ENCODE measurements around the gene ACVRL1.

Gene ACVRL1

GRCh38 chr12:51962737-51963136, 55.4 kb downstream of the ACVRL1 start:
- no peak for TF ChIP-seq CTCF (IDR thresholded peaks at IDR 0.05; ENCODE audit: insufficient read depth, low read length, poor library complexity, severe bottlenecking)

GRCh38 chr12:51963477-51963876, 56.2 kb downstream of the ACVRL1 start:
- Histone ChIP-seq H3K27me3 (replicated peaks; ENCODE audit: control insufficient read depth, insufficient read depth, low read length) (no peaks in the 10 kb centered on the region), H3K4me3 (replicated peaks; ENCODE audit: low read depth, low read length) (no peak overlapping the region), H3K36me3 (ENCODE audit: control insufficient read depth, insufficient read depth, low read length) (no peaks in the 10 kb centered on the region)
- DNase-seq (ENCODE audit: extremely low read depth, insufficient read length) = no peak
- no peak for TF ChIP-seq CTCF (IDR thresholded peaks at IDR 0.05; ENCODE audit: insufficient read depth, low read length, poor library complexity, severe bottlenecking)

More at GRCh38 chr12:51962737-51963136, 55.4 kb downstream of the ACVRL1 start:
- H3K27me3 ChIP-seq (replicated peaks; ENCODE audit: control insufficient read depth, insufficient read depth, low read length) = no peaks in the 10 kb centered on the region
- no peak overlapping the region for H3K4me3 ChIP-seq (replicated peaks; ENCODE audit: low read depth, low read length)
- DNase-seq (ENCODE audit: extremely low read depth, insufficient read length) = no peak
- H3K36me3 ChIP-seq (ENCODE audit: control insufficient read depth, insufficient read depth, low read length) = no peaks in the 10 kb centered on the region

GRCh38 chr12:51969643-51970042, 62.3 kb downstream of the ACVRL1 start:
- Histone ChIP-seq H3K4me3 (replicated peaks; ENCODE audit: low read depth, low read length) (no peak overlapping the region), H3K36me3 (ENCODE audit: control insufficient read depth, insufficient read depth, low read length) (no peaks in the 10 kb centered on the region), H3K27me3 (replicated peaks; ENCODE audit: control insufficient read depth, insufficient read depth, low read length) (no peaks in the 10 kb centered on the region)
- DNase-seq (ENCODE audit: extremely low read depth, insufficient read length) = no peak
- no peak for TF ChIP-seq CTCF (IDR thresholded peaks at IDR 0.05; ENCODE audit: insufficient read depth, low read length, poor library complexity, severe bottlenecking)

- Histone ChIP-seq H3K27me3 (replicated peaks; ENCODE audit: control insufficient read depth, insufficient read depth, low read length) (no peaks in the 10 kb centered on the region), H3K4me3 (replicated peaks; ENCODE audit: low read depth, low read length) (peak overlapping the region; percentile 33), H3K36me3 (ENCODE audit: control insufficient read depth, insufficient read depth, low read length) (no peaks in the 10 kb centered on the region)
- peak; percentile 69 for TF ChIP-seq CTCF (IDR thresholded peaks at IDR 0.05; ENCODE audit: insufficient read depth, low read length, poor library complexity, severe bottlenecking)
- peak; percentile 80 for DNase-seq (ENCODE audit: extremely low read depth, insufficient read length)
Observed at GRCh38 chr12:51970904-51971646, 63.8 kb downstream of the ACVRL1 start.

- H3K4me3 ChIP-seq (replicated peaks; ENCODE audit: low read depth, low read length) = no peak overlapping the region; the same call in 1 of the 2 replicates
- H3K36me3 ChIP-seq (ENCODE audit: control insufficient read depth, insufficient read depth, low read length) = no peaks in the 10 kb centered on the region
- H3K27me3 ChIP-seq (replicated peaks; ENCODE audit: control insufficient read depth, insufficient read depth, low read length) = no peaks in the 10 kb centered on the region
- TF ChIP-seq CTCF (IDR thresholded peaks at IDR 0.05; ENCODE audit: insufficient read depth, low read length, poor library complexity, severe bottlenecking) = no peak
- no peak for DNase-seq (ENCODE audit: extremely low read depth, insufficient read length)
Observed at GRCh38 chr12:51971679-51972421, 64.5 kb downstream of the ACVRL1 start.

Measured in GM06990 (cell line).